ENCODE measurements around the gene MC1R.

DNA sequence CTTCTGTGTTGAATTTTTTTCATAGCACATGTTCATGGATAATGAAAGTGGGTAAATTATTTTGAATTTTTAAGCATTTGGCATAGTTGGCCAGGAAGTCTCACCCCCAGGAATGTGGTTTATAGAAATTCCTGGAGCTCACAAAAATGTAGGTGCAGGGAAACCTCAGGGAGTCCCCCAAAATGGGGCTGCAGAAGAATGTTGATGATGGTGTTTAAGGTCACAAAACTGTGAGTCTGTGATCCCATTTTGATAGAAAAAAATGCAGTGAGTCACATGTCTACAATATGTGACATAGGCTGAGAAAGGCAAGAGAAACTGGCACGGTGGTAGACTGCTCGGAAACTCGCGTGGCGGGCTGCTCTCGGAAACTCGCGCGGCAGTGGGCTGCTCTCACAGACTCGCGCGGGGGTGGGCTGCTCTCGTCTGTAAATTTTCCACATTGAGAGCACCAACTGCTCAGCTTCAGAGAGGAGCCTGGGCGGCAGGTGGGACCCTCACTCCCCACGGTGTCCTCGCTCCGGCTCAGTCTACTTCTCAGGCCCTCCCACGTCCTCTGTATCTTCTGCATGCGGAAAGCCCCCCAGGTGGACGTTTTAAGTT, 18.7 kb upstream of the MC1R start:
- TF ChIP-seq, protein P1, sequence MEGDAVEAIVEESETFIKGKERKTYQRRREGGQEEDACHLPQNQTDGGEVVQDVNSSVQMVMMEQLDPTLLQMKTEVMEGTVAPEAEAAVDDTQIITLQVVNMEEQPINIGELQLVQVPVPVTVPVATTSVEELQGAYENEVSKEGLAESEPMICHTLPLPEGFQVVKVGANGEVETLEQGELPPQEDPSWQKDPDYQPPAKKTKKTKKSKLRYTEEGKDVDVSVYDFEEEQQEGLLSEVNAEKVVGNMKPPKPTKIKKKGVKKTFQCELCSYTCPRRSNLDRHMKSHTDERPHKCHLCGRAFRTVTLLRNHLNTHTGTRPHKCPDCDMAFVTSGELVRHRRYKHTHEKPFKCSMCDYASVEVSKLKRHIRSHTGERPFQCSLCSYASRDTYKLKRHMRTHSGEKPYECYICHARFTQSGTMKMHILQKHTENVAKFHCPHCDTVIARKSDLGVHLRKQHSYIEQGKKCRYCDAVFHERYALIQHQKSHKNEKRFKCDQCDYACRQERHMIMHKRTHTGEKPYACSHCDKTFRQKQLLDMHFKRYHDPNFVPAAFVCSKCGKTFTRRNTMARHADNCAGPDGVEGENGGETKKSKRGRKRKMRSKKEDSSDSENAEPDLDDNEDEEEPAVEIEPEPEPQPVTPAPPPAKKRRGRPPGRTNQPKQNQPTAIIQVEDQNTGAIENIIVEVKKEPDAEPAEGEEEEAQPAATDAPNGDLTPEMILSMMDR (IDR thresholded peaks at IDR 0.05; ENCODE audit: low read depth, low read length): no peak
- TF ChIP-seq POLR2A (IDR thresholded peaks at IDR 0.05; ENCODE audit: extremely low read depth, insufficient read length) (no peak), MAX (IDR thresholded peaks at IDR 0.05; ENCODE audit: low read depth, low read length) (no peak), MYC (IDR thresholded peaks at IDR 0.05; ENCODE audit: low read depth, low read length) (no peak)
